IPS DF 6.9 (cell line): Measurements from ENCODE around the gene CD151.

Experiments
- DNase-seq: peaks from one replicate; pipeline ENCODE4 v3.0.0-alpha.2; 2013; ENCODE audit warnings: low read depth, low spot score
- H3K27ac ChIP-seq: one replicate; pipeline ENCODE4 v1.5.1; 2013; ENCODE audit warnings: low read length, control low read depth
- H3K27me3 ChIP-seq: 2 replicates; pipeline ENCODE4 v1.6.1; 2013; ENCODE audit warnings: mild to moderate bottlenecking, low read length; ENCODE audit not compliant: control insufficient read depth, insufficient read depth
- H3K36me3 ChIP-seq: 2 replicates; pipeline ENCODE4 v1.6.1; 2013; ENCODE audit warnings: low read length; ENCODE audit not compliant: control insufficient read depth, insufficient read depth
- H3K4me1 ChIP-seq: 2 replicates; pipeline ENCODE4 v1.6.1; 2013; ENCODE audit warnings: low read length; ENCODE audit not compliant: control insufficient read depth, insufficient read depth
- H3K4me3 ChIP-seq: 2 replicates; pipeline ENCODE4 v1.5.1; 2013; ENCODE audit warnings: mild to moderate bottlenecking, low read length
- H3K9me3 ChIP-seq: 2 replicates; pipeline ENCODE4 v1.6.1; 2013; ENCODE audit warnings: low read length, inconsistent platforms; ENCODE audit not compliant: control insufficient read depth, insufficient read depth
- WGBS: extraction: QIAGEN DNeasy Blood & Tissue Kit; methylation state at CpG from one replicate; pipeline ENCODE4 v1.1.7; 2013; ENCODE audit warnings: mixed read lengths, missing lambda C conversion rate; ENCODE audit not compliant: insufficient read length, insufficient coverage; 5-methylcytosine and 5-hydroxymethylcytosine counted together

The CD151 gene

GRCh38 chr11:804599-804964 is 28.2 kb upstream of the CD151 start:
- H3K36me3 ChIP-seq, result peaks cover 24% of the 10 kb centered on the region
- H3K9me3 ChIP-seq, result no peaks in the 10 kb centered on the region
- peak overlapping the region; percentile 55; the same call in 1 of the 2 replicates for H3K4me3 ChIP-seq
- no peak for DNase-seq
- no CpG with 5 or more reads among the region's 18 CpGs for WGBS
- peaks cover 4% of the 10 kb centered on the region; the same call in 1 of the 2 replicates for H3K4me1 ChIP-seq
- no peak overlapping the region for H3K27ac ChIP-seq
- H3K27me3 ChIP-seq, result no peaks in the 10 kb centered on the region

- H3K27me3 ChIP-seq, result no peaks in the 10 kb centered on the region
- H3K4me1 ChIP-seq, result peaks cover 4% of the 10 kb centered on the region; the same call in 1 of the 2 replicates
- no peaks in the 10 kb centered on the region for H3K9me3 ChIP-seq
- peaks cover 23% of the 10 kb centered on the region for H3K36me3 ChIP-seq
- H3K4me3 ChIP-seq, result peak overlapping the region; percentile 83
- WGBS, result no CpG with 5 or more reads among the region's 36 CpGs
- H3K27ac ChIP-seq, result no peak overlapping the region
- no peak for DNase-seq
Observed at GRCh38 chr11:808427-809286, 24.1 kb upstream of the CD151 start.

- H3K36me3 ChIP-seq, result peaks cover 24% of the 10 kb centered on the region
Observed at GRCh38 chr11:809287-810039, 23.3 kb upstream of the CD151 start, which contains the start of gene RPLP2. TSS of gene RPLP2 (plus strand) at chr11:809967. CDS start at chr11:810235, 268 bp downstream.

GRCh38 chr11:810040-810567 is 22.6 kb upstream of the CD151 start:
- peak overlapping the region; percentile 83 for H3K4me3 ChIP-seq
- no CpG with 5 or more reads among the region's 55 CpGs for WGBS
- H3K4me1 ChIP-seq, result no peaks in the 10 kb centered on the region
- H3K9me3 ChIP-seq, result no peaks in the 10 kb centered on the region
- no peaks in the 10 kb centered on the region for H3K27me3 ChIP-seq
- DNase-seq, result no peak
- no peak overlapping the region for H3K27ac ChIP-seq
- peaks cover 24% of the 10 kb centered on the region for H3K36me3 ChIP-seq

More at GRCh38 chr11:809287-810039, 23.3 kb upstream of the CD151 start, which contains the start of gene RPLP2:
- Histone ChIP-seq H3K4me1 (0 out of 2 replicates have a peak, but pooled peaks cover 1% of the 10 kb centered on the region), H3K4me3 (peak within 1 kb of the TSS; percentile 83), H3K9me3 (no peaks in the 10 kb centered on the region), H3K27ac (no peak within 1 kb of the TSS), H3K27me3 (no peaks in the 10 kb centered on the region)
- DNase-seq, result no peak
- no CpG with 5 or more reads among the region's 81 CpGs for WGBS

GRCh38 chr11:811446-812245 is 21.1 kb upstream of the CD151 start:
- no peak overlapping the region for H3K27ac ChIP-seq
- H3K4me1 ChIP-seq, result no peaks in the 10 kb centered on the region
- no CpG with 5 or more reads among the region's 14 CpGs for WGBS
- no peaks in the 10 kb centered on the region for H3K9me3 ChIP-seq
- no peak for DNase-seq
- no peak overlapping the region for H3K4me3 ChIP-seq
- H3K27me3 ChIP-seq, result no peaks in the 10 kb centered on the region
- peaks cover 24% of the 10 kb centered on the region for H3K36me3 ChIP-seq

GRCh38 chr11:812390-812789 is 20.4 kb upstream of the CD151 start:
- no peaks in the 10 kb centered on the region for H3K4me1 ChIP-seq
- WGBS, result no CpG with 5 or more reads among the region's 3 CpGs
- H3K27me3 ChIP-seq, result no peaks in the 10 kb centered on the region
- no peak overlapping the region for H3K4me3 ChIP-seq
- H3K27ac ChIP-seq, result no peak overlapping the region
- peaks cover 24% of the 10 kb centered on the region for H3K36me3 ChIP-seq
- no peak for DNase-seq
- H3K9me3 ChIP-seq, result no peaks in the 10 kb centered on the region

- H3K9me3 ChIP-seq, result no peaks in the 10 kb centered on the region
- H3K4me1 ChIP-seq, result no peaks in the 10 kb centered on the region
- WGBS, result no CpG with 5 or more reads among the region's 6 CpGs
- peaks cover 24% of the 10 kb centered on the region for H3K36me3 ChIP-seq
- DNase-seq, result no peak
- no peak overlapping the region for H3K27ac ChIP-seq
- no peaks in the 10 kb centered on the region for H3K27me3 ChIP-seq
- H3K4me3 ChIP-seq, result no peak overlapping the region
Observed at GRCh38 chr11:813072-813455, 19.7 kb upstream of the CD151 start.

GRCh38 chr11:813456-814096 is 19.2 kb upstream of the CD151 start:
- Histone ChIP-seq H3K36me3 (peaks cover 24% of the 10 kb centered on the region), H3K27me3 (no peaks in the 10 kb centered on the region), H3K4me1 (0 out of 2 replicates have a peak, but pooled peaks cover 2% of the 10 kb centered on the region), H3K9me3 (no peaks in the 10 kb centered on the region), H3K27ac (no peak overlapping the region), H3K4me3 (no peak overlapping the region)
- WGBS, result no CpG with 5 or more reads among the region's 9 CpGs
- no peak for DNase-seq

- H3K4me1 ChIP-seq, result peaks cover 3% of the 10 kb centered on the region; the same call in 1 of the 2 replicates
- H3K27me3 ChIP-seq, result no peaks in the 10 kb centered on the region
- no peak overlapping the region for H3K4me3 ChIP-seq
- H3K27ac ChIP-seq, result no peak overlapping the region
- no peak for DNase-seq
- no peaks in the 10 kb centered on the region for H3K9me3 ChIP-seq
- no CpG with 5 or more reads among the region's 11 CpGs for WGBS
- H3K36me3 ChIP-seq, result peaks cover 25% of the 10 kb centered on the region
Observed at GRCh38 chr11:815675-816432, 16.9 kb upstream of the CD151 start.
